ENCODE results near the gene ARHGAP19.
"Not testable (repeated sequence)": the region's sequence is repeated elsewhere in the genome, so short reads cannot be mapped to it uniquely, and the experiment has no call there.

Gene ARHGAP19

DNA sequence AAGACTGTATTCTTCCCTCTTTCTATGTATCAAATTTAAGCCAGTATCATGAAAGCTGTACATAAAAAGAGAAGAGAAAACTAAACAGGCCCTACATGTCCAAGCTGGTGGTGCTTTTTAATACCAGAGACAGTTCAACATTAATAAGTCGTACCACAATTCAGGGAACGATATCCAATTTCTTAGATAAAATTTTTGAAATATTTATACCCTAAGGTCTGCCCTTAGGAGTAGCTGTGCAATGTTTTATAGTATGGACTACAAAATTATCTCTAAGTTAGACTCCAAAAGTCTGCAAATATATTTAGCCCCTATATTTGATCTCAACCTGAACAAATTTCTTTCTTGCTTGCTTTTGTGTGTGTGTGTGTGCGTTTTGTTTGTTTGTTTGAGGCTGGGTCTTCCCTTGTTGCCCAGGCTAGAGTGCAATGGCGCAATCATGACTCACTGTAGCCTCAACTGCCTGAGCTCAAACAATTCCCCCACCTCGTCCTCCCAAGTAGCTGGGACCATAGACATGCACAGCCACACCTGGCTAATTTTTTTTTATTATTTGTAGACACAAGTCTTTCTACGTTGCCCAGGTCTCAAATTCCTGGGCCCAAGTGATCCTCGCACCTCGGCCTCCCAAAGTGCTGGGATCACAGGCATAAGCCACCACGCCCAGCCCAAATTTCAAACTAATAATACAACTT lies 13.2 kb downstream of the ARHGAP19 start:
- no peak for DNase-seq (ENCODE audit: low spot score)

DNA sequence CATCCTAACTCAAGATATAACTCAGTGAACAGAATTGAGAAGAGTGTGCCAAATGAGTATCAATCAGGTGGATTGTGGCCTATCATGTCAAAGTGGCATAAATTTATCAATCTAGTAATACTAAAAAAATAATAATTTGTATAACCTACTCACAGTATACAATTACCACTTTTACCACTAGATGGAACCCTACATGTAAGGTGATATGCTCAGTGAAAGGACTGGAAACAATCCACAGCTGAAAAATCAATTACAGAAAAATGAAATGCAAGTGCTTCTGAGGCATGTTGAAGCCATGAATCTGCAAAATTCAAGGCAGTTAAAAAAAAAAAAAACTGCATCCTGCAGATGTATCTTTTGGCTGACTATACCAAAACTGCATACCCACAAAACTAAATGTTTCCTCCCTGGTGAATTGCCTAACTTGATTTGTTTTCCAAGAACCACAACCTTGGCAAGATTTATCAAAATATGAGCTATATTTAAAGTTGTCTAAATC lies 13.9 kb downstream of the ARHGAP19 start:
- DNase-seq (ENCODE audit: low spot score), result peak; percentile 30

DNA sequence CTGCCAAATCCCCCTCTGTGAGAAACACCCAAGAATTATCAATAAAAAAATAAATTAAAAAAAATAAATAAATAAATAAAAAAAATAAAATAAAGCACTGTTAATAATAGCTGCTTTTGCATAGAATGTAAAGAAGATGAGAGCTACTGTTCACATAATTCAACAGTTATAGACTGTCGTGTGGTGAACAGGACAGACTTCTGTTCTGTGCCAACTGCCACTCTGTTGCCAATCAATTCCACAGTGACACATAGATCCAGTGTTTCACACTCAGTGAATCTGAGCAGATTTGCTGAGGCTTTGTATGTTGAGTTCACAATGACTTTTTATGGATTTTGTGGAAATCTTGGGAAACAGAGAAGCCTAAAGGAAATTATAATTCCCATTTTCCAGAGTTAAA lies 14.9 kb downstream of the ARHGAP19 start:
- no peak for DNase-seq (ENCODE audit: low spot score)

DNA sequence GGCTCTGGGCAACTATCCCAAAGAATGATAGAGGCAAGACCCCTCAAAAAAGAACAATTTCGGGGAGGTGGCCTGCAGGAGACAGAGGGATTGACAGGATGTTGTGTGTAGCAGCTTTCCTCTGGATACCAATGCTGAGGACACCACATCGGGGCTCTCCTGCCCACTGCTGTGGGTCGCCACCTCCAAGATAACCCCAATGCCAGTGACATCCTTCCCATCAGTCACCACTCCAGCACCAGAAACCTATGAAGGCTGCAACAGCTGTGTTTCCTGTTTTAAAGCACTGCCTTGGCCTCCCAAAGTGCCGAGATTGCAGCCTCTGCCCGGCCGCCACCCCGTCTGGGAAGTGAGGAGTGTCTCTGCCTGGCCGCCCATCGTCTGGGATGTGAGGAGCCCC lies 17.6 kb downstream of the ARHGAP19 start:
- no peak for DNase-seq (ENCODE audit: low spot score)

DNA sequence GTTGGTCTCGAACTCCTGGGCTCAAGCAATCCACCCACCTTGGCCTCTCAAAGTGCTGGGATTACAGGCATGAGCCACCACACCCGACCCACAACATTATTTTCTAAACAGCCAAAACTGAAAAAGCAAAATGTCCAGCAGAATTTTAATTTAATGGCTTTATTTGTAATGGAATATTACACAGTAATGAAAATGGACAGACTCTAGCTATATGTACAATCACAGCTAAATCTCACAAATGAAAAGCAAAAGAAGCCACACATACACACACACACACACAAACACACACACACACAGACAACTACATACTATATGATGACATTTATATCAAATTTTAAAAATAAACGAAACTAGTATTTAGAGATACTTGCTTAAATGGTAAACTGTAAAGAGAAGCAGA lies 18.7 kb downstream of the ARHGAP19 start:
- no peak for DNase-seq (ENCODE audit: low spot score)

DNA sequence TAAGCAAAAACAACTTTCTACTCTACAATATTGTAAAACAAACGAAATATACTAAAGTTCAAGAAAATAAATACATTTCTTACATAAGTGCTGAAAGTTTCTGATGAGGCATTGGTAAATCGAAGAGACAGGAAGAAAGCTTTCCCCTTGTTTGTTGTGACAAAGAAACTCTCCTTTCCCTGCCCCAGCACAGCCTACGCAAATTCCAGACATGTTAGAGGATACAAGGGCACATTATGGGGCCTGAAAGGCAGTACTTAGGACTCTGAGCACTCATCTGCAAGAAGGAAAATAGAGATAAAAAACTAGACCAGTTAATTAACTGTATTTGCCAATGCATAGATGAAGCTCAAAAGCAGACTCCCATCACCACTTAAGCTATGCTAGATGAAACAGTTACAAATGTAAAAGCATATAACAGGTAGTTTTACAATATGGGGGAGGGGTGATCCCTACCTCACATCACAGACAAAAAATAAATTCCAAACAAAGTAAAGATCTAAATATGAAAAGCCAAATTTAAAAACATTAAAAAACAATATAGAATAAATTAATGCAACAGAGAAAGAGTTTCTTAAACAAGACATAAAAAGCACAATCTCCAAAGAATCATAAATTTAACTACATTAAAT lies 21.8 kb downstream of the ARHGAP19 start:
- DNase-seq (ENCODE audit: low spot score), result peak; percentile 70

DNA sequence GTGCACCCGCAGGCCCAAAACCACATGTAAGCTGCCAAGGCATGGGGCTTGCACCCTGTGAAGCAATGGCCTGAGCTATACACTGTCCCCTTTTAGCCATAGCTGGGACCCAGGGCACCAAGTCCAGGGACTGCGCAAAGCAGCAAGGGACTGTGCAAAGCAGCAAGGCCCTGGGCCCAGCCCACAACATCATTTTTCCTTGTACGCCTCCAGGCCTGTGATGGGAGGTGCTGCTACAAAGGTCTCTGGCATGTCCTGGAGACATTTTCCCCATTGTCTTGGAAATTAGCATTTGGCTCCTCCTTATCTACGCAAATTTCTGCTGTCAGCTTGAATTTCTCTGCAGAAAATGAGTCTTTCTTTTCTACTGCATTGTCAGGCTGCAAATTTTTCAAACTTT lies 24.8 kb downstream of the ARHGAP19 start:
- DNase-seq (ENCODE audit: low spot score), result no peak

DNA sequence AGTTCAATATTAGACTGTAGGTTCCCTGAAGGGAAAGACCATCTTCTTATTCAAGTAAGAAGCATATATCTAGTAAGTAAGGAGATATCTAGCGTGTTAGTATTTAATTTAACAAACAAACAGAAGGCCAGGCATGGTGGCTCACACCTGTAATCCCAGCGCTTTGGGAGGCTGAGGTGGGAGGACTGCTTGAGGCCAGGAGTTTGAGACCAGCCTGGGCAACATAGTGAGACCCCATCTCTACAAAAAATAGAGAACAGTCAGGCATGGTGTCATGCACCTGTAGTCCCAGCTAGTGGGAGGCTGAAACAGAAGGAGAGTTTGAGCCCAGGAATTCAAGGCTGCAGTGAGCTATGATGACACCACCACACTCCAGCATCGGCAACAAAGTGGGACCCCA lies 27.3 kb downstream of the ARHGAP19 start:
- not testable (repeated sequence) for DNase-seq (ENCODE audit: low spot score)

DNA sequence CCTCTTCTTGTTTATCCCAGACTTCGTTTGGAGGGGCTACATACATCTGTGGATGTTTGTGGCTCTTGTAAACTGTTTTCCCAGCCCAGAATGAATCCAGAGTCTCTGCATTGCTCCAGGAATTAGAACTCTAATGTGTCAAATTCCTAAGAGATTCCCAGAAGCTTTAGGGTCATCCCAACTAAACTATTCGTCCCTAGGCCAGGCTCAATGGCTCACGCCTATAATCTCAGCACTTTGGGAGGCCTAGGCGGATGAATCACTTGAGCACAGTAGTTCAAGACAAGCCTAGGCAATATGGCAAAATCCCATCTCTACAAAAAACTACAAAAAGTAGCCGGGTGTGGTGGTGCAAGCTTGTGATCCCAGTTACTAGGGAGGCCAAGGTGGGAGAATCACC lies 28.5 kb downstream of the ARHGAP19 start:
- DNase-seq (ENCODE audit: low spot score), result no peak

DNA sequence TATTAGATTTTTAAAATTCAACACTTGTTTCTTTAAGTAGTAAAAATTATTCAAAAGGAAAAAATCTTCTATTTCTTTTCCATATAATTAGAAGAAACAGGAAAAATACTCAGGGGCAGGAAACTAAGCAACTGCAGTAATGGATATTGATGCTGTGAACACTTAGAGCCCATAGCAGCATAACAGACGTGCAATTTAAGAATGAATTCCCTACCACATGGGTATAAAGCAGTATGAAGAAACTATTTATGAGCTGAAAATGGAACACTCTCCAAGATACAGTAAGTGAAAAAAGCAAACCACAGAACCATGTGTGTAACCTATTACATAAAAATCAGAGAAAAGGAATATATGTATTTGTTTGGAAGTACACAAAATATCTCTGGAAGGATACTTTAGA lies 30.8 kb downstream of the ARHGAP19 start:
- DNase-seq (ENCODE audit: low spot score), result no peak

DNA sequence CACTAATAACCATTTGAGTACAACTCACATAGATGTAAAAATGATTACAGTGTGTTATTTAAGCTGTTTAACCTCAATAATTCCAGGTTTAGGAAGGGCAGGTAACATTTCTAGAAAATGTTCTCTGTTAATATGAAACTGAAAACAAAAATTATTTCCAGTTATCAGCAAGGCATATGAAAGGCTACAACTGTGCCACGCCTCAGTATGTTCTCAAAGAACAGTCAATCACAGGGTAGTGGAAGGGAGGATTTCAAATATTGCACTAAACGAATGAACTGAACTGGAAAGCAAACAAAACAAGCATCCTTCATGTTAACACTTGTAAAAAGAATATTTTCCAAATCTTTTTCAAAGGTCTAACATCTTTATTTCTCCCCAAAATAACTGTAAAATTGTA lies 31.3 kb downstream of the ARHGAP19 start:
- DNase-seq (ENCODE audit: low spot score), result no peak

DNA sequence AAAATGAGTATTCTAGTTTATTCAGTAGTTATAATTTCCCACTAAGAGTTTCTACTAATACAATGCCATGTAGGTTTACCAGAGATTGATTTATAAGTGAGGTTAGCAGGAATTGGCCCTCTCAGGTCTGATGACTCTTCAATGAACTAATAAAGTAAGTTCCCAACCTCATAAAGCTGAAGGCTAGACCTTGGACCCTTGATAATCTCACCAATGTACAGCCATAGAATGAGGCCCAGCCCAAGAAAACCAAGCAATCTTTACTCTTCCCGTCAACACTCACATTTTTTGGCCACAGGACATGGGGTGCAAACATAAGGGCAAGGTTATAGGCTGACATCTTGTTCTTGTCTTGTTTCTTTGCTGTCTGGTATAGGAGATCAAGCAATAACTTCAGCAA lies 33.3 kb downstream of the ARHGAP19 start:
- no peak for DNase-seq (ENCODE audit: low spot score)

DNA sequence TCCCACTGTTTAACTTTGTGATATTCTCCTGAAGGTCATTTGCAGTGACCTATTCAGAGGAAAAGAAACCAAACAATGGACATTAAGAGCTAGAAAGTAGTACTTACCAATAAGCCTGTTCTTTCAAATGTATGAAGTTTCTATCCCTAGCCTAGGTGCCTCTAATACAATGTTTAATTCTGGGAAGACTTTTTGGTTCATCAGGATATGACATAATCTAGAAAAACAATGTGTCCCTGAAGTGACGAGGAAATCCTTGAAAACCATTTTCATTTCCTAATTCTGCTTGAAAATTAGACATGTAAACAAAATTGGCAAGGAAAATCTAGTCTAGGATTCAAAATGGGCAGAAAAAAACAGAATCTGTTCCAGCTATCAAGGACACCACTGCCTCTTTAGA lies 36.1 kb downstream of the ARHGAP19 start:
- DNase-seq (ENCODE audit: low spot score), result no peak

DNA sequence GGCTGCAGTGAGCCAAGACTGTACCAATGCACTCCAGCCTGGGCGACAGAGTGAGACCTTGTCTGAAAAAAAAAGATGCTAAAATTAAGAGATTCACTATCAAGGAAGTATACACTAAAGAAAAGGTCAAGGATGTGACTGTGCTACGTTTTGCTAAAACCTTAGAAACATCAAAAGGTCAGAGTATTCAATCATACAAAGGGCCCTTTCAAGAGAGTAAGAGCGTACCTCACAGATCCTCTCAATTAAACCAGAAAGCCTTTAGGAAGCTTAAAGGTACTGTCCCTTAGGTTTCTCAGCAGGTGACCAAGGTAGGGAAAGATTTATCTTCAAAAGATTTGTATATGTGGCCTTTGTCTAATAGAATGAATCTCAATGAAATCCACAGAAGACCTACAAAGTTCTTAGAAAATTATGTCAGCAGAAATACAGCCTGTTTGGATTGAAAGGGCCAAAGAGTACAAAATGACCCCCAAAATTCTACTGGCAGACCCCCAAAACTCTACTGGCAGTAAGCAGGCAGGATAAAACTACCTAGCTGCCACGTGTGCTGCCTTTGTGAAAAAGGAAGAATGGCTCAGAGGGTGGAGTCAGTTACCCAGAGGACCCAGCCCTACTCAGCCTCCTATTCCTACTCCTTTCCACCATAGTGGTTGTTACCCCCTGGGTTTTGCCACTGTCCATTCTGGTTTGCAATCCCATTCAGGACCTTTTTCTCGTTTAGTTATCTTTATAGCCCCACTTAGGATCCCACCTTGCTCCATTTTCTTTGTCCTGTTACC lies 36.7 kb downstream of the ARHGAP19 start:
- DNase-seq (ENCODE audit: low spot score), result peak; percentile 14

DNA sequence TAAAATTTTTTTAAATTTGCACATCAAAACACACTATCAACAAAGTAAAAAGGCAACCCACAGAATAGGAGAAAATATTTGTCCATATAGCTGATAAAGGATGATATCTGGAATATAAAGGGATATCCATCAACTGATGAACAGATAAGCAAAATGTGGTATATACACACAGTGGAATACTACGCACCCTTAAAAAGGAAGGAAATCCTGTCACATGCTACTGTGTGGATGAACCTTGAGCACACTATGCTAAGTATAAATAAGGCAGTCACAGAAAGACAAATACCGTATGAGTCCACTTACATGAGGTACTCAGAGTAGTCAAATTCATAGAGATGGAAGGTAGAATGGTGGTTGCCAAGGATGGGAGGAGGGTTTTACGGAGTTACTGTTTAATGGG lies 37.7 kb downstream of the ARHGAP19 start:
- no peak for DNase-seq (ENCODE audit: low spot score)

DNA sequence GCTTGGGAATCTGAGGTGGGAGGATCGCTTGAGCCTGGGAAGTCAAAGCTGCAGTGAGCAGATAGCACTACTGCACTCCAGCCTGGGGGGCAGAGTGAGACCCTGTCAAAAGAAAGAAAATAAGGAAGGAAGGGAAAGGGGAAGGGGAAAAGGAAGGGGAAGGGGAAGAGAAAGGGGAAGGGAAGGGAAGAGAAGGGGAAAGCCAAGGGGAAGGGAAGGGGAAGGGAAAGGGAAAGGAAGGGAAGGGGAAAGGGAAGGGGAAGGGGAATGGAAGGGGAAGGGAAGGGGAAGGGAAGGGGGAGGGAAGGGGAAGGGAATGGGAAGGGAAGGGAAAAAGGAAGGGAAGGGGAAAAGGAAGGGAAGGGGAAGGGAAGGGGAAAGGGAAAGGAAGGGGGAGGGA lies 41.5 kb downstream of the ARHGAP19 start:
- no peak for DNase-seq (ENCODE audit: low spot score)

DNA sequence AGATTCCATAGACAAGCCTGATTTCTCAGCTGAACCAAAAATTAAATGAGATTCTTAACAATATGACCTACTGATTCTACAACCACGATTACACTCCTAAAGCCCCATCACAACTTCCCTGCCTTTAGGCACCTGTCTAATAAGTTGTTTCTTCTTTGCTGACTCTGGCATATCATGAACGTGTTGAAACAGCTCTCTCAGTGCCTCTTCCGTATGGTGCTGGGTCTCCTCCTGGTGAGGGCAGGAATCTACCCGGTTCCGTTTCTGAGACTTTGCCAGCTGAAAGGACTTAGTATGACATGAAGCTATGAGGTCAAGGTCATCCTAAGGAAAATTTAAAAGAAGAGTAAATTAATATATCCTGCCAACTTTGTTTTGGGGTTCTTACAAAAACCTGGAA lies 48.6 kb downstream of the ARHGAP19 start:
- DNase-seq (ENCODE audit: low spot score), result no peak

DNA sequence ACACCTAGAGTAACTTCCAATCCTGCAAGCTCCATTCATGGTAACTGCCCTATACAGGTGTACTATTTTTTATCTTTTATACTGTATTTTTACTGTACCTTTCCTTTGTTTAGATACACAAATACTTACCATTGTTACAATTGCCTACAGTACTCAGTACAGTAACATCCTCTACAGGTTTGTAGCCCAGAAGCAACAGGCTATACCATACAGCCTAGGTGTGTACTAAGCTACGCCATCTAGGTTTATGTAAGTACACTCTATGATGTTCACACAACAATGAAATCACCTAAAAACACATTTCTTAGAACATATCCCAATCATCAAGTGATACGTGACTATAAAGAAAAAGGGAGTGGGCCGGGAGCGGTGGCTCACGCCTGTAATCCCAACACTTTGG lies 53.6 kb downstream of the ARHGAP19 start:
- no peak for DNase-seq (ENCODE audit: low spot score)

DNA sequence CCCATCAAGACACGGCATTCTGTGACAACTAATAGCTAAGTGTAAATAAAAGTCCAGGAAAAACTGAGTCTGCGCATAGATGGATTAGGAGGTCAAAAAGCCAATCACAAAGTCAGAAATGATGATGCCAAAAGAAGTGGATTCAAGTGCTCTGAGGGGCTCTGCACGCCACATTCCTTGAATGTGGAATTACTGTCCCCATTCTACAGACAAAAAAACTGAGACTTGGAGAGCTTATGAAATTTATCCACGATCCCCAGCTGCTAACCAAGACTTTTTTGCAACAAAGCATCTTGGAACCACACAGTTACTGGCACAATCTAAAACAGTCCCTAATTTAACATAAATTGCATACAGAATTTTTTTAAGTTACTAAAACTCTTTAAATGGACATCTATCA lies 57.1 kb downstream of the ARHGAP19 start:
- DNase-seq (ENCODE audit: low spot score), result no peak

DNA sequence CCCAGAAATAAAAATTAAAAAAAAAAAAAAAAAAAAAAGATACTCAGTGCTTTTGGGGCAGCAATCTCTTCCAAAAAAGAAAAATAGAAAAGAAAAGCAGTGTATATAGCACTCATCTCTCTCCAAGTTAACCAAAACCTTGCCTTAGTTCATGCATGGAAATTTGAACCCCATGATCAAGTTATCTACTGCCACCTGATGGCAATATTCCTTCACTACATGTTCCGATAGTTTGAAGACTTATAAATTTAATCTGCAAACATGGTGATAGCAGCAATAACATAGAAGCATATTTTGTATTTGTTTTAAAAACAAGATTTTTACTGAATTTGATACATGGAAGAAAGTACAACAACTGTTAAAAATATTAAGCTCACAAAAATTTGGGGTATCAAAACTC lies 58.0 kb downstream of the ARHGAP19 start:
- peak; percentile 8 for DNase-seq (ENCODE audit: low spot score)

DNA sequence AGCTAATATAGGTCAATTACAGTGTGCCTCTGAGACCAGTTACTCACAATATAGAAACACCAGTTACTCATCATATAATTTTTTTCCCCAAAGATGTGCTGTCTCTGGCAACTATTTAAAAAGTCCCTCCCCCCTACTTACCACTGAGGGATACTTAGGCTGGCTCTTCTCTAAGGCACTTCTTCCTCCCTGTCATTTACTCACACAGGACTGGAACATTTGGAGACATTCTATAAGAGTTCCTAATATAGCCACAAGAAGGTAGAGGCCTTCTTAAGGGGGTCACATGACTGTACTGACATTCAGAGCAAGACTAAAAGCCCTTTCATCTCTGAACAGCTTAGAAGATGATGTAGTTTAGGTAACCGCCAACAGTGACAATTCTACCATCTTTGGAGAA lies 62.3 kb downstream of the ARHGAP19 start:
- no peak for DNase-seq (ENCODE audit: low spot score)

DNA sequence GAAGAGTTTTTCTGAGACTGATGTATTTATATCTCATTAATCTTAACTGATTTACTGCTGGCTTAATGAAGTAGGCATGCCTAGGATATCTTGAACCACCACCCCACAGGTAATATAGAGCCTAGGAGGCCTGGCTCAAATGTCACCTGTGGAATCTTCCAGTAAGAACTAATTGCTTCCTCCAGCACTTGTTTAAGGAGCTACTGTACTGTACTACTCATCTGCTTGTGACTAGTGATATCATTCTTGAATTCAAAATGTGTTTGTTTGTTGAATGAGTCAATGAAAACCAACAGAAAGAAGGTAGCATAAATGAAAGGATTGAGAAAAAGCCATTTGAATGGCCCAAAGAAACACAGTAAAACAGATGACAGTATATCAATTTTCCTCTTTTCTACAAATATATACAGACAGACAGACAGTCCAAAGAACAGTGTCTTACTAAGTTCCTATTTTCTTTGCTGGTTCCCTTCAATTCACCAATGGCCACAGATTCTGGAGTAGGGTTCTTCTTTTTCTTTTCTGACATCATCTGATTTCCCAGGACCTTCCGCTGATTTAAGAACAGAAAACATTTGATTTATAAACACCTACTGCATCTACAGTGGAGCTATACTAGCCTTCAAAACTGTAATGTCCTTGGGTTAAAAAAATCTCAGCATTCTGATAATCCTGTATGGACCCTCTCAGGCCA lies 63.0 kb downstream of the ARHGAP19 start:
- no peak for DNase-seq (ENCODE audit: low spot score)

DNA sequence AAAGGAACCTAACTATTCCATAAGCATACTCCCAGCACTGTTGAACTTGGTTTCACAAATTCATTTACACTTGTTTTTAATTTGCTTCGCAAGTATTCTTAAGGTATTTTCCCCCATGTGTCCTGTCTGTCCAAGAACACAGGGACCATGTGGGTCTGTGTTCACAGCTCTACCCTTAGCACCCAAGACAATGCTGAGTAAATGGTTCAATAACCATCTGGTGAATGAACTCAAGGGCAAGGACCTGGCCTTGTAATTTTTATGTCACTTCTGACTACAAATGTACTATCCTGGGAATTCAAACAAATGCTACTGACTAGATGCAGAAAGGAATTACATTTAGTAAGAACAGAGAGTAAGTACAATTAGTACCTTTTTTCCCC lies 63.7 kb downstream of the ARHGAP19 start:
- no peak for DNase-seq (ENCODE audit: low spot score)

Data from COLO829 (cell line).